Measurements from ENCODE around the gene PYDC1. TPM values are rescaled to one million over a fixed set of nuclear protein-coding genes. Genes with fewer than 3 reads are reported as not detected.

The PYDC1 gene
- not detected for total RNA-seq
- not detected for polyA plus RNA-seq
- long read RNA-seq, donor 1, result 0 reads
- long read RNA-seq, donor 2, result 0 reads
- long read RNA-seq, donor 3, result 0 reads
- long read RNA-seq, donor 4, result 0 reads
- long read RNA-seq, donor 5, result 0 reads
- long read RNA-seq, donor 6, result 0 reads
- long read RNA-seq, donor 7, result 0 reads
- long read RNA-seq, donor 8, result 0 reads
- long read RNA-seq, donor 9, result 0 reads
- long read RNA-seq, donor 10, result 0 reads

GRCh38 chr16:31216422-31217135, at the start of gene PYDC1:
PYDC1 (minus strand) TSS chr16:31217135; CDS start chr16:31217028, 107 bp downstream.
- DNase-seq, result peak in 1 of 2 donors; percentile 27
- no peak for TF ChIP-seq POLR2AphosphoS5 (IDR thresholded peaks at IDR 0.05)
- TF ChIP-seq POLR2A (IDR thresholded peaks at IDR 0.05), result no peak
- TF ChIP-seq EP300 (IDR thresholded peaks at IDR 0.05), result no peak
- no peak for TF ChIP-seq CTCF (IDR thresholded peaks at IDR 0.05)
- H3K4me1 ChIP-seq, result peaks cover 25 to 30% (median 28%) of the 10 kb centered on the region in 4 donors
- H3K27ac ChIP-seq, result no peak within 1 kb of the TSS
- WGBS, 5 donors, result 4 to 6% (median 6%) methylated on average over 29 to 52 of the region's 52 CpGs
- no peaks in the 10 kb centered on the region for H3K9me3 ChIP-seq
- peaks cover 4 to 89% (median 47%) of the 10 kb centered on the region in 3 donors for H3K27me3 ChIP-seq
- peak within 1 kb of the TSS in 3 of 4 donors; percentile 39 to 61 (median 50) for H3K4me3 ChIP-seq
- intact Hi-C loops (cut with DNase I; ENCODE audit: low total_unique reads), result no loop called here
- H3K36me3 ChIP-seq, result no peaks in the 10 kb centered on the region

GRCh38 chr16:31265329-31266245, 48.7 kb upstream of the PYDC1 start:
- TF ChIP-seq CTCF (IDR thresholded peaks at IDR 0.05) (no peak), EP300 (IDR thresholded peaks at IDR 0.05) (no peak), POLR2A (IDR thresholded peaks at IDR 0.05) (no peak), POLR2AphosphoS5 (IDR thresholded peaks at IDR 0.05) (no peak)
- no peaks in the 10 kb centered on the region for H3K36me3 ChIP-seq
- H3K9me3 ChIP-seq, result no peaks in the 10 kb centered on the region
- peaks cover 0 to 38% (median 6%) of the 10 kb centered on the region in 3 donors for H3K27me3 ChIP-seq
- WGBS, 5 donors, result 46 to 64% (median 53%) methylated on average over 12 to 20 of the region's 20 CpGs
- peaks cover 0 to 15% (median 0%) of the 10 kb centered on the region in 4 donors for H3K4me1 ChIP-seq
- H3K4me3 ChIP-seq, result no peak overlapping the region
- no peak overlapping the region for H3K27ac ChIP-seq
- peak; percentile 30 to 42 for DNase-seq
- intact Hi-C loops (cut with DNase I; ENCODE audit: low total_unique reads), result no loop called here

- Histone ChIP-seq H3K27me3 (peaks cover 0 to 34% (median 6%) of the 10 kb centered on the region in 3 donors), H3K27ac (no peak overlapping the region), H3K4me3 (no peak overlapping the region), H3K4me1 (peaks cover 0 to 15% (median 0%) of the 10 kb centered on the region in 4 donors), H3K36me3 (no peaks in the 10 kb centered on the region), H3K9me3 (no peaks in the 10 kb centered on the region)
- DNase-seq, result no peak
- 67 to 81% (median 78%) methylated on average over 3 of the region's 3 CpGs for WGBS, 5 donors
- TF ChIP-seq POLR2AphosphoS5 (IDR thresholded peaks at IDR 0.05) (no peak), EP300 (IDR thresholded peaks at IDR 0.05) (no peak), CTCF (IDR thresholded peaks at IDR 0.05) (no peak), POLR2A (IDR thresholded peaks at IDR 0.05) (no peak)
- intact Hi-C loops (cut with DNase I; ENCODE audit: low total_unique reads), result no loop called here
Measured at GRCh38 chr16:31262084-31262483, 45.1 kb upstream of the PYDC1 start.

All from stomach (tissue), 19 donors.